GM21515 (cell line): ENCODE measurements around the gene FTO.

Source experiments
- ATAC-seq: cut with Tn5 transposase; IDR thresholded peaks from one replicate; pipeline ENCODE4 v1.9.1; 2021; ENCODE audit not compliant: unreplicated experiment

FTO gene

DNA sequence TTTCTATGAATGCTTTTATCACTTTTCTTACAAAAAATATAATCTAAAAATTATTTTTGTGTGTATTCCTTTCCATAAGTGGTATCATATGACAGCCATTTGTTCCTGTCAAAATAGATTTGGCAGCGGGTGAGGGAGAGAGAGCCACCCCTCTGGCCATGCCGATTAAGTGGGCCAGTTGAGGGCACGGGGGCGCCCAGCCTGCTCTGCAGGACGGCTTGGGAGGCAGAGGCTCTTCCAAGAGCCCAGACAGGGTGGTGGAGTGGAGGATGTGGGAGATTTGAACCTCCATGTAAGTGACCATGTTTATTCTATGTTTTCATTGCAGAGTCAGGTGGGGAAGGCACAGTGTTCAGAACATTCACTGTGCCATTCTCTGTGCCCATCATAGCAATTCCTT, 493.8 kb downstream of the FTO start:
- no peak for ATAC-seq

DNA sequence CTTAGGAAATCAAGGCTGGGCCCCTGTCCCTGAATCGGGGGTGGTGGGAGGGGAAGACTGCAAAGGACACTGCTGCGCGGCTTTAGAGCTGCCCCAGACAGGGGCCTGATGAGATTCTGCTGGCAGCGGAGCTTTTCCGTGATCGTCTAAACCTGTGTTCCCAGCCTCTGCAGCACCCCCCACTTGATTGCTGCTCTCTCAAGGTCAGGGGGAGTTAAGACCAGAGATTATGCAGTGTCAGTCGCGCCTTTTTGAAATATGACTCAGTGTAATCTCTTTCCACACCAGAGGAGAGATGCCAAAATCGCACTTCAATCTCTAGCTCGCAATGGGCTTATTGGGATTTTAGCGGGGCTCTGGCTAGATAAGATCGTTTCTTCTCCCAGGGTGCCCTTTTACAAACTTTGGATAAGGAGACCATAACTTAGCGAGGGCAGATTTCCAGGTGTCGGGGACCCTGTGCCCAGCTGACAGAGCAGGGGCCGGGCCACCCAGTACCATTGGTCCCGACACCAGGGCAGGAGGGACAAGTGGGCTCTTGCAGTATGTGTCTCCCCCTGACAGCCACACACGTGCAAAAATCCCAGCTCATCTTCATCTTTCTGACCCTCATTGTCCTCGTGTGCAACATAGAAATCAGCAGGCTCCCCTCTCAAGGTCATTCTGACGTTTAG, 495.7 kb downstream of the FTO start:
- no peak for ATAC-seq

DNA sequence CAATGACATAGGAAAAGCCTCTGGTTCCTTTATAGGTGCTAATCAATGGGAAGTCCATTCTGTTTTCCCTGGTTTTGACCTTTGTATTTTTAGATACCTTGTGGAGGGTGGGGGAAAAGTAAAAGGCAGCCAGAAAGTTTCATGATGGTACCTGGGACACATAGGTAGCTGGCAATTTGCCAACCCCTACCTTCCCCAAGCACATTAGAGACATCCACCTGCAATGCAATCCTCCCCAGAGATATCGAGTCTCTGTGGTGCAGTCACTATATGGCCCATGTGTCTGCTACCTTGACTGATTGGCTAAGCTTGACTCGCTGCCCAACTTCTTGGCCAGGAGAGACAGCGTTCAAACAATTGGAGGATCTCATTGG, 496.2 kb downstream of the FTO start:
- no peak for ATAC-seq

DNA sequence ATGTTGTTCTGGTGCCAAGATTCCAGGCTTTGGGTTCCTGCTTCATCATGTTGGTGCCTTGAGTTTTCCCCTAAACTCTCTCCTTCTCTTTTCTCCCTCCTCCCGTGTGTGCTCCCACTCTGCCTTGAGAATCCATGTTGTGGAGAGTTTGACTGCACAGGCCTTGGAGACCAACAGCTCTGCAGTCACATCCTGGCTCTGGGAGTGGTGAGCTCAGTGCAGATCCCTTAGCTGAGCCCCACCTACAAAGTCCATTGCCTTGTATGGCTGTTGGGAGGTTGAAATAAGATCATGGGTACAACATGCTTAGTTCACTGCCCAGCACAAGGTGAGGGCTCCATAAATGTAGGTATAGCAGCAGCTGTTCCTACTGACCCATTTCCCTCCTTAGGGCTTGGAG, 496.8 kb downstream of the FTO start:
- no peak for ATAC-seq

DNA sequence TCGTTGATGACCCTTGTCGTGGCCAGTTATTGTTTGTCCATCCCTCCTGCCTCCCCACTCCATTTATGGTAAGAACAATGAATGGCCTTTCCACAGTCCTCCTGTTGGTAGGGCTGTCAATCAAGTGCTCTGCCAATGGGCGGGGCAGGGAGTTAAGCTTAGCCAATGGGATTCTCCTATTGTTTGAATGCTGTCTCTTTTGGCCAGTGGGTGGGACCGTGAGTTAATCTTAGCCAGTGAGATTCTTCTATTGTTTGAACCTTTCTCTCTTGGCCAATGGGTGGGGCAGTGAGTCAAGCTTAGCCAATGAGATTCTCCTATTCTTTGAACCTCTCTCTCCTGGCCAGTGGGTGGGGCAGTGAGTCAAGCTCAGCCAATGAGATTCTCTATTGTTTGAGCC, 497.2 kb downstream of the FTO start:
- ATAC-seq, result no peak
